HG03354 (cell line): ENCODE measurements around the gene BARX2.

Source experiments
- ATAC-seq: cut with Tn5 transposase; IDR thresholded peaks from one replicate; pipeline ENCODE4 v1.9.1; 2021; ENCODE audit warnings: mild to moderate bottlenecking; ENCODE audit not compliant: unreplicated experiment, poor library complexity, severe bottlenecking

BARX2 gene

GRCh38 chr11:129458756-129459535 lies 83.3 kb downstream of the BARX2 start:
- no peak for ATAC-seq

GRCh38 chr11:129460714-129461113 lies 85.1 kb downstream of the BARX2 start:
- ATAC-seq, result no peak

GRCh38 chr11:129484068-129484467 lies 108.4 kb downstream of the BARX2 start:
- no peak for ATAC-seq

- no peak for ATAC-seq
Measured at GRCh38 chr11:129489249-129489648, 113.6 kb downstream of the BARX2 start.

GRCh38 chr11:129490004-129490403 lies 114.4 kb downstream of the BARX2 start:
- no peak for ATAC-seq

- ATAC-seq, result no peak
Measured at GRCh38 chr11:129493746-129494145, 118.1 kb downstream of the BARX2 start.
